Endothelial cell of umbilical vein (primary cell): ENCODE data around the gene SORCS2. TPM values are rescaled to one million over a fixed set of nuclear protein-coding genes. Genes with fewer than 3 reads are reported as not detected.

Experiments used
- BruUV-seq: library from RNA; stranded (reverse); fragments of 400-500 nt; replicated peaks from 2 replicates; lab custom pipeline; 2021; lab: Mats Ljungman, UMichigan
- CTCF ChIA-PET: fragments of 300-600, 350-600 bp; sonication (Branson Sonifier 250); formaldehyde crosslinking; loops from one replicate; lab custom pipeline; 2021; ENCODE audit warnings: antibody characterized with exemption, inconsistent platforms; lab: Charles Lee
- POLR2A ChIA-PET: fragments of 300-600, 350-600 bp; sonication (Branson Sonifier 250); formaldehyde crosslinking; loops from one replicate; lab custom pipeline; 2021; ENCODE audit warnings: antibody characterized with exemption, inconsistent platforms; lab: Charles Lee
- DNase-seq: peaks from one replicate; pipeline ENCODE4 v3.0.0-alpha.2; 2011; ENCODE audit warnings: low read depth, low spot score
- FAIRE-seq: peaks from 2 replicates; lab custom pipeline; 2011; peaks lifted over from hg19 to GRCh38; lab: Jason Lieb, UNC
- H2AFZ ChIP-seq: 2 replicates; pipeline ENCODE4 v1.6.0; 2012; ENCODE audit warnings: low read depth, low read length, control low read depth, inconsistent platforms
- H3K27ac ChIP-seq: 2 replicates; pipeline ENCODE4 v1.5.1; 2011; ENCODE audit warnings: low read depth, mild to moderate bottlenecking, control low read depth, low read length, moderate library complexity; ENCODE audit not compliant: insufficient read depth
- H3K27me3 ChIP-seq, 2 experiments: 2 replicates each; pipeline versions ENCODE4 v1.6.0 to v1.6.1; 2011; ENCODE audit warnings: low read length in 2 of 2, mixed read lengths in 1 of 2; ENCODE audit not compliant: control insufficient read depth in 2 of 2, insufficient read depth in 2 of 2
- H3K36me3 ChIP-seq, 2 experiments: 2 replicates in 1 of 2; 3 replicates in 1 of 2; pipeline ENCODE4 v1.5.1; 2011; ENCODE audit warnings: low read length in 2 of 2, mild to moderate bottlenecking in 1 of 2, moderate library complexity in 1 of 2; ENCODE audit not compliant: control insufficient read depth in 2 of 2, insufficient read depth in 2 of 2; ENCODE audit errors: extremely low read depth in 1 of 2
- H3K4me1 ChIP-seq: 3 replicates; pipeline ENCODE4 v1.5.1; 2011; ENCODE audit warnings: mild to moderate bottlenecking, low read length; ENCODE audit not compliant: control insufficient read depth, insufficient read depth; ENCODE audit errors: extremely low read depth
- H3K4me2 ChIP-seq: 2 replicates; pipeline ENCODE4 v1.6.1; 2011; ENCODE audit warnings: low read length, control low read depth, mixed read lengths; ENCODE audit not compliant: insufficient read depth
- H3K4me3 ChIP-seq, 3 experiments: fragments of 200-600 bp in 1 of 3; sonication (generic), shearing (Covaris generic) in 1 of 3; replicated peaks in 1 of 3; 2 replicates each; pipeline ENCODE4 v1.5.1; 2011 to 2016; ENCODE audit warnings: control low read depth in 3 of 3, low read length in 3 of 3, mild to moderate bottlenecking in 2 of 3, inconsistent platforms in 1 of 3, low read depth in 1 of 3, moderate library complexity in 1 of 3; ENCODE audit not compliant: insufficient read depth in 1 of 3
- H3K79me2 ChIP-seq: 2 replicates; pipeline ENCODE4 v1.6.0; 2012; ENCODE audit warnings: low read length, inconsistent platforms; ENCODE audit not compliant: control insufficient read depth, insufficient read depth
- H3K9ac ChIP-seq: replicated peaks from 2 replicates; pipeline ENCODE3; 2011; ENCODE audit warnings: low read length, control low read depth; ENCODE audit not compliant: insufficient read depth; ENCODE audit errors: extremely low read depth
- H3K9me1 ChIP-seq: replicated peaks from 3 replicates; pipeline ENCODE4 v1.6.0; 2011; ENCODE audit warnings: mild to moderate bottlenecking, low read length; ENCODE audit not compliant: control insufficient read depth, insufficient read depth; ENCODE audit errors: extremely low read depth
- H3K9me3 ChIP-seq: replicated peaks from 2 replicates; pipeline ENCODE4 v1.5.1; 2012; ENCODE audit warnings: low read length, inconsistent platforms; ENCODE audit not compliant: control insufficient read depth, insufficient read depth
- H4K20me1 ChIP-seq: replicated peaks from 2 replicates; pipeline ENCODE3; 2011; ENCODE audit warnings: mild to moderate bottlenecking, low read length; ENCODE audit not compliant: control insufficient read depth, insufficient read depth; ENCODE audit errors: extremely low read depth
- CTCF ChIP-seq, 2 donors: IDR thresholded peaks; 1 replicate in 1 of 2; 2 replicates in 1 of 2; pipeline ENCODE4 v1.5.1; 2011; ENCODE audit warnings: low read length in 2 of 2, mild to moderate bottlenecking in 2 of 2, moderate library complexity in 2 of 2, control low read depth in 1 of 2, inconsistent platforms in 1 of 2, low read depth in 1 of 2; ENCODE audit not compliant: insufficient read depth in 1 of 2; ENCODE audit errors: extremely low read depth in 1 of 2
- EZH2 ChIP-seq: IDR thresholded peaks from 2 replicates; pipeline ENCODE4 v1.6.1; 2012; ENCODE audit warnings: borderline replicate concordance, low read depth, mild to moderate bottlenecking, moderate library complexity, low read length, inconsistent platforms; ENCODE audit not compliant: severe bottlenecking
- FOS ChIP-seq: IDR thresholded peaks from 2 replicates; pipeline ENCODE4 v1.6.1; 2011; ENCODE audit warnings: mild to moderate bottlenecking, low read length, moderate library complexity, borderline replicate concordance; ENCODE audit not compliant: insufficient read depth
- GATA2 ChIP-seq: IDR thresholded peaks from 2 replicates; pipeline ENCODE4 v1.7.0; 2011; ENCODE audit warnings: low read depth, mild to moderate bottlenecking, moderate library complexity, mixed read lengths, low read length; ENCODE audit not compliant: insufficient read length, insufficient read depth
- JUN ChIP-seq: IDR thresholded peaks from 2 replicates; pipeline ENCODE4 v1.6.1; 2011; ENCODE audit warnings: borderline replicate concordance, low read depth; ENCODE audit not compliant: insufficient read length, insufficient read depth
- MAX ChIP-seq: IDR thresholded peaks from 2 replicates; pipeline ENCODE4 v1.6.1; 2011; ENCODE audit not compliant: insufficient read depth, insufficient read length
- MYC ChIP-seq: IDR thresholded peaks from one replicate; pipeline ENCODE4 v1.6.1; 2011; ENCODE audit warnings: mild to moderate bottlenecking, low read depth, low read length
- POLR2A ChIP-seq: IDR thresholded peaks from 2 replicates; pipeline ENCODE4 v1.6.1; 2012; ENCODE audit warnings: low read depth, mild to moderate bottlenecking, control low read depth, low read length
- POLR2AphosphoS5 ChIP-seq: IDR thresholded peaks from 2 replicates; pipeline ENCODE4 v1.6.1; 2012; ENCODE audit warnings: low read depth, mild to moderate bottlenecking, control low read depth, low read length, moderate library complexity; ENCODE audit not compliant: insufficient read depth
- dilution Hi-C: fragments of 300-500 bp; cut with MboI; formaldehyde crosslinking; loops from one replicate; pipeline ENCODE4 v1.15.0; 2019; ENCODE audit warnings: low sequenced_read_pairs; ENCODE audit not compliant: extremely low pct_ligation_motif_present
- intact Hi-C: fragments of 100-400 bp; cut with micrococcal nuclease; formaldehyde crosslinking; loops from one replicate; pipeline ENCODE4 v1.10.0; 2022
- polyA plus RNA-seq, 4 experiments: library from polyadenylated mRNA; depleted of rRNA in 3 of 4; stranded (reverse) in 3 of 4; unstranded in 1 of 4; fragments of >200 nt; gene quantifications; 2 replicates each; pipeline versions ENCODE4 v1.2.1 to v1.2.3, GENCODE V29; 2011 to 2012; ENCODE audit warnings: missing spikeins in 1 of 4
- total RNA-seq: library from RNA; stranded (reverse); gene quantifications from 2 replicates; pipeline ENCODE4 v1.2.3, GENCODE V29; 2021

Gene SORCS2
- total and polyA plus RNA-seq, 2 donors (not counting 3 experiments of a cell fraction or from before 2014, with no cell fraction given): not detected

GRCh38 chr4:7693237-7693608 is 500.9 kb downstream of the SORCS2 start:
- no peaks in the 10 kb centered on the region for H3K36me3 ChIP-seq
- intact Hi-C loops: no loop called here

More at GRCh38 chr4:7693237-7693608, 500.9 kb downstream of the SORCS2 start:
- no peak for TF ChIP-seq JUN
- TF ChIP-seq MAX: no peak
- no peak for TF ChIP-seq MYC
- TF ChIP-seq POLR2AphosphoS5: no peak
- no peak for TF ChIP-seq CTCF (IDR thresholded peaks at IDR 0.05; ENCODE audit: extremely low read depth in 1 of 2, insufficient read depth in 1 of 2, low read depth in 1 of 2, low read length in 2 of 2)
- no peak for TF ChIP-seq FOS
- no peak for TF ChIP-seq EZH2
- TF ChIP-seq POLR2A: no peak
- no peak for TF ChIP-seq GATA2
- Histone ChIP-seq H3K9ac (no peak overlapping the region), H3K4me1 (no peaks in the 10 kb centered on the region), H3K4me3 (no peak overlapping the region), H4K20me1 (no peaks in the 10 kb centered on the region), H2AFZ (no peak overlapping the region), H3K4me2 (no peak overlapping the region), H3K79me2 (no peaks in the 10 kb centered on the region), H3K9me1 (no peaks in the 10 kb centered on the region), H3K27ac (no peak overlapping the region), H3K27me3 (no peaks in the 10 kb centered on the region), H3K9me3 (no peaks in the 10 kb centered on the region)
- FAIRE-seq (no peak), DNase-seq (no peak)
- ChIA-PET POLR2A (no interaction called here), CTCF (no interaction called here)
- dilution Hi-C loops: no loop called here
- no TSS peak for BruUV-seq
